ENCODE results near the gene C11orf91. TPM values are rescaled to one million over a fixed set of nuclear protein-coding genes. Genes with fewer than 3 reads are reported as not detected.

The C11orf91 gene
- total RNA-seq, result 1 to 10 TPM in 1 of 10 donors, not detected in 9; 3.0 TPM
- polyA plus RNA-seq, result under 1 TPM in 1 of 2 donors, not detected in 1; 0.17 TPM
- long read RNA-seq, donor 1, result 0 reads
- long read RNA-seq, donor 2, partial matches to known transcripts, result 0 of 1 reads
- long read RNA-seq, donor 2, other reads (novel, unspliced or antisense), result 1 of 1 reads
- long read RNA-seq, donor 3, result 0 reads

- Histone ChIP-seq H3K4me3 (peak within 1 kb of the TSS in 9 of 10 donors; percentile 34 to 68 (median 56)), H3K27ac (peak within 1 kb of the TSS; percentile 80 to 92 (median 86)), H3K27me3 (no peaks in the 10 kb centered on the region), H3K9me3 (no peaks in the 10 kb centered on the region), H3K4me1 (peaks cover 14 to 84% (median 71%) of the 10 kb centered on the region in 9 donors), H3K36me3 (peaks cover 0 to 12% (median 0%) of the 10 kb centered on the region in 9 donors)
- intact Hi-C loops (cut with DNase I), result loop anchor here in 4 of 10 donors (2.0 to 5.0 kb wide), 3 partner anchors 36 to 443 kb away; partner anchors contain the start of genes CD59 (in 3 of the 4) and HIPK3 (in 1 of the 4)
- peak; percentile 83 to 92 (median 90) for ATAC-seq
- 0 to 1% methylated on average over 72 of the region's 72 CpGs for WGBS, 2 donors
- DNase-seq, result peak; percentile 97 to 98
- TF ChIP-seq CTCF (IDR thresholded peaks at IDR 0.05), result no peak
Observed at GRCh38 chr11:33700502-33701271, at the start of gene C11orf91. C11orf91 (minus strand) TSS chr11:33700826; CDS start chr11:33700740, 86 bp downstream.

- Histone ChIP-seq H3K36me3 (peaks cover 0 to 99% (median 19%) of the 10 kb centered on the region in 9 donors), H3K4me1 (peaks cover 0 to 47% (median 6%) of the 10 kb centered on the region in 9 donors), H3K9me3 (no peaks in the 10 kb centered on the region), H3K4me3 (no peak overlapping the region), H3K27ac (peak overlapping the region in 2 of 10 donors; percentile 41 to 57), H3K27me3 (no peaks in the 10 kb centered on the region)
- DNase-seq, result no peak
- intact Hi-C loops (cut with DNase I), result loop anchor here in 3 of 10 donors (5.0 to 10.0 kb wide), 4 partner anchors 203 to 386 kb away; no protein-coding TSS in a partner anchor
- WGBS, 2 donors, result 18 to 20% methylated on average over 2 of the region's 2 CpGs
- peak in 2 of 8 donors; percentile 41 to 53 for ATAC-seq
- TF ChIP-seq CTCF (IDR thresholded peaks at IDR 0.05), result no peak
Observed at GRCh38 chr11:33747979-33748378, 47.4 kb upstream of the C11orf91 start.

GRCh38 chr11:33743291-33743690, 42.7 kb upstream of the C11orf91 start:
- intact Hi-C loops (cut with DNase I), result loop anchor here in 7 of 10 donors (2.0 to 10.0 kb wide), 9 partner anchors 51 to 381 kb away; no protein-coding TSS in a partner anchor
- Histone ChIP-seq H3K27me3 (no peaks in the 10 kb centered on the region), H3K4me3 (no peak overlapping the region), H3K27ac (peak overlapping the region in 6 of 10 donors; percentile 1 to 41 (median 8)), H3K9me3 (no peaks in the 10 kb centered on the region), H3K4me1 (peaks cover 0 to 43% (median 6%) of the 10 kb centered on the region in 9 donors), H3K36me3 (peaks cover 0 to 70% (median 9%) of the 10 kb centered on the region in 9 donors)
- ATAC-seq, result peak in 6 of 8 donors; percentile 14 to 84 (median 31)
- no peak for TF ChIP-seq CTCF (IDR thresholded peaks at IDR 0.05)
- WGBS, 2 donors, result 73 to 74% methylated on average over 5 of the region's 5 CpGs
- no peak for DNase-seq

GRCh38 chr11:33742249-33742851, 41.7 kb upstream of the C11orf91 start:
- ATAC-seq, result peak in 7 of 8 donors; percentile 13 to 60 (median 46)
- WGBS, 2 donors, result 73 to 82% methylated on average over 3 of the region's 3 CpGs
- DNase-seq, result no peak
- no peak overlapping the region for H3K4me3 ChIP-seq
- H3K27me3 ChIP-seq, result no peaks in the 10 kb centered on the region
- H3K9me3 ChIP-seq, result no peaks in the 10 kb centered on the region
- peak overlapping the region in 4 of 10 donors; percentile 4 to 29 (median 26) for H3K27ac ChIP-seq
- peaks cover 0 to 43% (median 11%) of the 10 kb centered on the region in 9 donors for H3K4me1 ChIP-seq
- peak; percentile 34 to 77 (median 67) for TF ChIP-seq CTCF (IDR thresholded peaks at IDR 0.05)
- intact Hi-C loops (cut with DNase I), result loop anchor here in 7 of 10 donors (2.0 to 10.0 kb wide), 9 partner anchors 50 to 380 kb away; no protein-coding TSS in a partner anchor
- peaks cover 0 to 60% (median 9%) of the 10 kb centered on the region in 9 donors for H3K36me3 ChIP-seq

Data from heart right ventricle (tissue), 16 donors.